Breast epithelium (tissue), 4 donors: ENCODE data around the gene GPATCH4. TPM values are rescaled to one million over a fixed set of nuclear protein-coding genes. Genes with fewer than 3 reads are reported as not detected.

Experiments used
- DNase-seq, 2 donors: peaks; one replicate each; pipeline ENCODE4 v3.0.0-alpha.2; 2019; ENCODE audit warnings: low spot score in 2 of 2
- H3K27ac ChIP-seq, 2 donors: fragments of 200-600 bp; sonication (generic) in 1 of 2; one replicate each; pipeline ENCODE4 v1.5.1; 2016 to 2019; ENCODE audit warnings: mild to moderate bottlenecking in 1 of 2
- H3K27me3 ChIP-seq, 2 donors: fragments of 200-600 bp; sonication (generic) in 1 of 2; one replicate each; pipeline versions ENCODE4 v1.5.1 to v1.6.0; 2017 to 2019; ENCODE audit warnings: control low read depth in 1 of 2, mild to moderate bottlenecking in 1 of 2
- H3K36me3 ChIP-seq: fragments of 200-600 bp; one replicate; pipeline ENCODE4 v1.5.1; 2019
- H3K4me1 ChIP-seq, 2 donors: fragments of 200-600 bp; sonication (generic); one replicate each; pipeline ENCODE4 v1.5.1; 2016 to 2019; ENCODE audit warnings: control low read depth in 1 of 2
- H3K4me3 ChIP-seq, 3 donors: fragments of 200-600 bp; sonication (generic); 1 replicate in 2 of 3; 2 replicates in 1 of 3; pipeline ENCODE4 v1.5.1; 2016 to 2019; ENCODE audit warnings: mild to moderate bottlenecking in 3 of 3, moderate library complexity in 2 of 3
- H3K9me3 ChIP-seq, 2 donors: fragments of 200-600 bp; sonication (generic) in 1 of 2; one replicate each; pipeline ENCODE4 v1.5.1; 2016 to 2019; ENCODE audit warnings: control low read depth in 1 of 2
- CTCF ChIP-seq, 3 donors: fragments of 450-650 bp; IDR thresholded peaks; one replicate each; pipeline ENCODE4 v1.5.1; 2016 to 2017; ENCODE audit warnings: antibody characterized with exemption in 3 of 3, mild to moderate bottlenecking in 3 of 3, moderate library complexity in 3 of 3
- POLR2A ChIP-seq: fragments of 450-650 bp; IDR thresholded peaks from one replicate; pipeline ENCODE4 v1.6.1; 2016; ENCODE audit warnings: antibody characterized with exemption, mild to moderate bottlenecking, moderate library complexity
- POLR2AphosphoS5 ChIP-seq, 3 donors: sonication (generic); formaldehyde crosslinking; IDR thresholded peaks; one replicate each; pipeline ENCODE4 v1.6.1; 2017; ENCODE audit warnings: antibody characterized with exemption in 3 of 3
- intact Hi-C: fragments of 100-400 bp; cut with DNase I; formaldehyde crosslinking; loops from one replicate; pipeline ENCODE4 v1.15.1; 2023; ENCODE audit warnings: low total_unique reads
- total RNA-seq, 3 donors: library from RNA; depleted of rRNA; stranded (reverse); fragments of >200 nt; gene quantifications; one replicate each; pipeline ENCODE4 v1.1.0, GENCODE V29; 2016

Gene GPATCH4
- total RNA-seq, 3 donors from 2014 or later, result 20.2 to 31.1 (median 23.7) TPM

- no peak for TF ChIP-seq POLR2AphosphoS5 (IDR thresholded peaks at IDR 0.05)
- no peak for TF ChIP-seq CTCF (IDR thresholded peaks at IDR 0.05)
- TF ChIP-seq POLR2A, result no peak
- intact Hi-C loops, result loop anchor here (1.0 to 10.0 kb wide), 2 partner anchors 17 to 72 kb away; no protein-coding TSS in a partner anchor
- DNase-seq, result no peak
- Histone ChIP-seq H3K27ac (no peak overlapping the region), H3K4me3 (no peak overlapping the region), H3K4me1 (no peaks in the 10 kb centered on the region), H3K27me3 (no peaks in the 10 kb centered on the region), H3K9me3 (no peaks in the 10 kb centered on the region), H3K36me3 (no peaks in the 10 kb centered on the region)
Measured at GRCh38 chr1:156582388-156583017, 18.8 kb downstream of the GPATCH4 start.

- Histone ChIP-seq H3K27me3 (no peaks in the 10 kb centered on the region), H3K27ac (no peak overlapping the region), H3K4me3 (no peak overlapping the region), H3K36me3 (no peaks in the 10 kb centered on the region), H3K9me3 (no peaks in the 10 kb centered on the region), H3K4me1 (no peaks in the 10 kb centered on the region)
- no peak for TF ChIP-seq CTCF (IDR thresholded peaks at IDR 0.05)
- TF ChIP-seq POLR2A, result no peak
- no peak for TF ChIP-seq POLR2AphosphoS5 (IDR thresholded peaks at IDR 0.05)
- no peak for DNase-seq
- intact Hi-C loops, result loop anchor here (10.0 kb wide), 1 partner anchor 73 kb away; no protein-coding TSS in a partner anchor
Measured at GRCh38 chr1:156581661-156582387, 19.5 kb downstream of the GPATCH4 start.

GRCh38 chr1:156579472-156579871 lies 21.8 kb downstream of the GPATCH4 start, which contains the start of gene TTC24:
Gene TTC24 (plus strand): TSS chr1:156579723. CDS start chr1:156581365, 1,642 bp downstream.
- TF ChIP-seq POLR2AphosphoS5 (IDR thresholded peaks at IDR 0.05), result no peak
- TF ChIP-seq POLR2A, result no peak
- no peak for TF ChIP-seq CTCF (IDR thresholded peaks at IDR 0.05)
- intact Hi-C loops, result no loop called here
- H3K4me3 ChIP-seq, result no peak within 1 kb of the TSS
- no peak within 1 kb of the TSS for H3K27ac ChIP-seq
- H3K27me3 ChIP-seq, result no peaks in the 10 kb centered on the region
- H3K36me3 ChIP-seq, result no peaks in the 10 kb centered on the region
- no peak for DNase-seq
- no peaks in the 10 kb centered on the region for H3K4me1 ChIP-seq
- no peaks in the 10 kb centered on the region for H3K9me3 ChIP-seq

GRCh38 chr1:156578055-156578454 lies 23.2 kb downstream of the GPATCH4 start:
- no peaks in the 10 kb centered on the region for H3K9me3 ChIP-seq
- no peak overlapping the region for H3K4me3 ChIP-seq
- TF ChIP-seq CTCF (IDR thresholded peaks at IDR 0.05) (no peak), POLR2A (no peak), POLR2AphosphoS5 (IDR thresholded peaks at IDR 0.05) (no peak)
- intact Hi-C loops, result no loop called here
- no peak for DNase-seq
- H3K4me1 ChIP-seq, result no peaks in the 10 kb centered on the region
- no peaks in the 10 kb centered on the region for H3K36me3 ChIP-seq
- no peak overlapping the region for H3K27ac ChIP-seq
- H3K27me3 ChIP-seq, result no peaks in the 10 kb centered on the region

- Histone ChIP-seq H3K9me3 (no peaks in the 10 kb centered on the region), H3K27ac (no peak overlapping the region), H3K36me3 (no peaks in the 10 kb centered on the region), H3K4me1 (no peaks in the 10 kb centered on the region), H3K27me3 (no peaks in the 10 kb centered on the region), H3K4me3 (no peak overlapping the region)
- DNase-seq, result no peak
- intact Hi-C loops, result no loop called here
- no peak for TF ChIP-seq POLR2AphosphoS5 (IDR thresholded peaks at IDR 0.05)
- TF ChIP-seq POLR2A, result no peak
- TF ChIP-seq CTCF (IDR thresholded peaks at IDR 0.05), result no peak
Measured at GRCh38 chr1:156577550-156577949, 23.7 kb downstream of the GPATCH4 start.
